SW480 (cell line): ENCODE results near the gene PLSCR1.

Experiments
- DNase-seq: peaks from one replicate; pipeline ENCODE4 v3.0.0-alpha.2; 2016; ENCODE audit warnings: low spot score

PLSCR1 gene

DNA sequence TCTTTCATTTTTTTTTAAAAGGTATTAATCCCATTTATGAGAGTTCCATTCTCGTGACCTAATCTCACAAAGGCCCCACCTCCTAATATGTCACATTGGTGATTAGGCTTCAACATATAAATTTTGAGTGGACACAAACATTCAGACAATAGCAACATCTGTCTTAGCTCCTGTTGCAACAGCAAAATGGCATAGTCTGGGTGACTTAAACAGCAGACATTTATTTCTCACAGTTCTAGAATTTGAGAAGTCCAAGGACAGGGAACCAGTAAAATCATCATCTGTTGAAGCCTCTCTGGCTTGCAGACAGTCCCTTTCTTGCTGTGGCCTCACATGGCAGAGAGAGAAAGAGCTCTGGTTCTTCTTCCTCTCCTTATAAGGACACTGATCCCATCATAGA is 71.8 kb downstream of the PLSCR1 start:
- no peak for DNase-seq

DNA sequence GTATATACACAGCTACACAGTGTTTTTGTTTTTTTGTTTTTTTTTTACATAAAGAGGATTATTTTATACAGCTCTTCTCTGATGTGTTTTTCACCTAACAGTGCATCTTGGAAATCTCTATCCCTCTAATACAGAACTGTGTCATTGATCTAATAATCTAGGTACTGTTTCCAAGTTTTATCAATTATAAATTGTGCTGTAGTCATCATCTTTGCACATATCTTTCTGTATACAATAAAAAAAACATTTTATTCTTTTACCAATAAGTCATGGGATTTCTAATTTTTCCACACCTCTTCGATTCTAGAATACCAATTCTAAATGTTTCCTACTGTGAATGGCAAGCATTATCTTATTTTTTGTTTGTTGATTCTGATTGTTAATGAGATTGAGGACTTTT is 73.4 kb downstream of the PLSCR1 start:
- no peak for DNase-seq

DNA sequence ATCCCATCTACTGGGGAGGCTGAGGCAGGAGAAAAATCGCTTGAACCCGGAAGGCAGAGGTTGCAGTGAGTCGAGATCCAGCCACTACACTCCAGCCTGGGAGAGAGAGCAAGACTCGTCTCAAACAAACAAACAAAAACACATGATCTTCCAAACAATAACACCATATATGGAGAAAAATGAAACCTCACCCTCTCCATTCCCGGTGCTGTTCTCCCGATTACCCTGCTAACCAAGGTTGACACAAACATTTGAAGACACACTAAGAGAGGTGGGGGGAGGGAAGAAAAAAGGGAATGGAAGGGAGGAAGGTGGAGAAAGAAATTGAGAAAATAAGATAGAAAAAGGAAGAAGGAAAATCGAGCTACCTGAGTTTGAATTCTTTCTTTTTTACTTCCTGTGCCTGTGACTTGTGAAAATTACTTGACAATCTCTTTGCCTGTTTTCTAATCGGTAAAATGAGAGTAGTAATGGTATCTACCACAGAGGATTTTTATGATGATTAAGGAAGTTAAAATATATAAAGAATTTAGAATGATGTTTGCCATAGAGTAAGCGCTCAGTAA is 73.9 kb downstream of the PLSCR1 start:
- no peak for DNase-seq

DNA sequence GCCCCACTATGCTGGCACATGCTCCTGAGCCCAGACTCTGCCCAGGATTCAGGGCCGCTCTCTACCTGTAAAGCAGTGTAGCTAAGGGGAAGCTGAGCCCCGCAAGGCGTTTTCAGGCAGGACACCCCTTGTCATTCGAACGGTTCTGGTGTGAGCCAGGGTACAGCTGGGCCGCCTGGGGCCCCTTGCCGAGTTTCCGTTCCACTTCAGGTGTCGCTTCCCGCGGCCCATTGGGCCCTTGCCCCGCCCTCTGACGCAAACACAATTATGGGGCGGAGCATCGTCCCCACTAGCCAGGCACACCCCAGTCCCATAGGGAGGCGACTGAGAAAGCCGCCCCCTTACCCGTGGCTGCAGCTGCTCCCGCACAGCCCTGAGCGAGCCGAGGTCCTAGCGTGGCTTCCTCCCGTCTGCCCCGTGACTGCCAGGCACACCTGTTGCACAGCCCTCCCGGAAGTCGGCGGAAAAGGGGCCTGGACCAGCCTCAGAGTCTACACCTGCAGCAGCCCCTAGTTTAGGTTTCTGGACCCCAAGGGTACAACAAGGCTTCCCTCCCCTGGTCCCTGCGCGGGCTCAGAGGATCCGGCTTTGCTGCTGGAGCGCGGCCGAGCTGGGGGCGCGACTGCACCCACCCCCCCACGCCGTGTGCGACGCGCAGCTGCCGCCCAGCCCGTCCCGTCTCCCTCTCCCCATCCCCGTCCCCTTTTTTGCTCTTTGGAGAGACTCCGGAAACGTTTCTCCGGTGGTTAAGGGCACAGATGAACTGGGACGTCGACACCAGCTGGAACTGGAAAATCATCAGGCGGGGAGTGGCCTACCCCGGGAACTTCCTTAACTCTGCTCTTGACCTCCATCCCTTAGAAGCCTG is 75.0 kb downstream of the PLSCR1 start, which contains the start of gene PLSCR2:
Gene PLSCR2, minus strand, starts transcription at position 412 of the 868 bp plus-strand sequence. CDS start 9,657 bp downstream, outside the sequence.
- no peak for DNase-seq

DNA sequence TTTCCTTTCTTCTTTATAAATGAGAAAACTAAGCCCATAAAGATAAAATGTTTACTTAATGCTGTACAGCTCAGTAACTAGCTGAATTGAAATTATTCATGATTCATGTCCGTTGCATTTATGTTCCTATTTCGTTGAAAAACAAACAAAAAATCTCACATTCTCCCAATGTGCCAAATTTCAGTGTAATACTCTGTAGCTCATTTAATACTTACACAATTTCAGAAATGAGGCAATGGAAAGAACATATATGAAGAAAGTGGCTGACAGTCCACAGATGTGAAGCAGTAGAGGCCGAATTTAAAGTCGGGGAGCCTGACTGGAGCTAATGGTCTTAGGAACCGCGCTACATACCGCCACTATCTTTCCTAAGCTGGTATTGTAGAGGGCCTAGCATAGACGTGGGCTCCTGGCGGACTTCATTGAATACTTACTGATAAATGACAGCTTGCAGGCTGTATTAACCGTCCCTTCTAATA is 75.7 kb downstream of the PLSCR1 start:
- no peak for DNase-seq

DNA sequence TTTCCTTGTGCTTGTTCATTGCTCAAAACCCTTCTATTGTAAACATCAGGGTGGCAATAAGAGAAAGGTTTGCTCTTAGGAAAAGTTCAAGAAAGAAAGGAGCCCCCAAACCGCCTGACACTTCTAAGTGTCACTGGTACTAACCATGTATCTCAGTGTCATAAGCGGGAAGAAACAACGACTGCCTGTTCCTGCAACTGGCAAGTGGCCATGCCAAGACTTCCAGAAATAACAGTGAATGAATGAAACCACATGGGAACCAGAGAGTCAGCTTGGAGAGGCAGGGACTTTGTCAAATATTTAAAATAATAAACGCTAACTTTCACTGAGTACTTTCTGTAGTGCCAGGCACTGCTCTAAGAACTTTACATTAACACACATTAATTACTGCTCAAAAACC is 76.2 kb downstream of the PLSCR1 start:
- DNase-seq = no peak

DNA sequence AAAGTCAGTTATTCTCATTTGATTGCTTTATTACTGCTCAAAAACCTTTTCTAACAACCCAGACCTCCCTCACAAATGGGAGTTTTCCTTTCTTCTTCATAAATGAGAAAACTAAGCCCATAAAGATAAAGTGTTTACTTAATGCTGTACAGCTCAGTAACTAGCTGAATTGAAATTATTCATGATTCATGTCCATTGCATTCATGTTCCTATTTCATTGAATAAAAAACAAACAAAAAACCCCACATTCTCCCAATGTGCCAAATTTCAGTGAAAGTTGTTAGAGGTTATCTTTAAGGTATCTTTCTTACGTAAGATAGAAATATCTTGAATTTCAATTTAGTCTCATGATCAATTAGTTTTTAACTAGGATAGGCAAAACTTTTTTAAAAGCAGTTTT is 77.8 kb downstream of the PLSCR1 start:
- no peak for DNase-seq

DNA sequence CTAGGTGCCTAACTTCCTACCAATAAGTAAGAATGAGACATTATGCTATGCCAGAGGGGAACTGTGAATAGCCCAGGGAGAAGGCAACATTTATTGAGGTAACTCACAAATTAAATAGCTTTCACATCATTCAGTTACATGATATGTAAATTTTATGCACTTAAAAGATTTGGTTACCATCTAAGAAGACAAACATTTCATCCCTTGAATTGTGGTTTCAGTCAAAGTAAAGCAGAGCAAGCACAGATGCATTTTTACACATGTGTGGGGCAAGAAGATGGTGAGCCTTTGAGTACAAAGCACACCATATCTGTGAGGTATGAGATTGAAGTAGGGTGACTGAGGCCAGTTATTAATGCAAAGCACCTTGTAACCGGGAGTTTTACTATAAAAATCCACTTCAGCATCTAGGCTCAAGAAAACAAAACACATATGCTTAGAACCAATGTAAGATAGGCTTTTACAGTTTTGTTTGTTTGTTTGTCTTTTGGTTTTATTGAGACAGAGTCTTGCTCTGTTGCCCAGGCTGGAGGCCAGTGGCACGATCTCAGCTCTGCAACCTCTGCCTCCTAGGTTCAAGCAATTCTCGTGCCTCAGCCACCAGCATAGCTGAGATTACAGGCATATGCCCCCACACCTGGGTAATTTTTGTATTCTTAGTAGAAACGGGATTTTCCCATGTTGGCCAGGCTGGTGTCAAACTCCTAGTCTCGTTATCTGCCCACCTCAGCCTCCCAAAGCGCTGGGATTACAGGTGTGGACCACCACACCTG is 78.5 kb downstream of the PLSCR1 start:
- DNase-seq = no peak
